H1 (cell line): ENCODE data around the gene DNAJC11. TPM values are rescaled to one million over a fixed set of nuclear protein-coding genes. Genes with fewer than 3 reads are reported as not detected.

Source experiments
- CTCF ChIA-PET: fragments of 300-600 bp; sonication (Branson Sonifier 250); formaldehyde crosslinking; loops from one replicate; lab custom pipeline; 2021; ENCODE audit not compliant: partially characterized antibody; lab: Charles Lee
- POLR2A ChIA-PET: fragments of 300-600 bp; sonication (Branson Sonifier 250); formaldehyde crosslinking; loops from one replicate; lab custom pipeline; 2021; ENCODE audit warnings: inconsistent platforms; ENCODE audit not compliant: partially characterized antibody; lab: Charles Lee
- DNase-seq, 2 experiments: peaks; one replicate each; pipeline versions ENCODE4 v3.0.0 to v3.0.0-alpha.2; 2010 to 2022; ENCODE audit warnings: low spot score in 2 of 2, low read depth in 1 of 2, mixed read lengths in 1 of 2
- FAIRE-seq: peaks from 2 replicates; lab custom pipeline; 2011; peaks lifted over from hg19 to GRCh38; lab: Jason Lieb, UNC
- H2AFZ ChIP-seq: 2 replicates; pipeline ENCODE4 v1.8.1; 2012; ENCODE audit warnings: low read length, inconsistent platforms
- H2AK5ac ChIP-seq: 2 replicates; pipeline ENCODE4 v1.6.1; 2013; ENCODE audit warnings: low read depth, low read length
- H2BK120ac ChIP-seq: replicated peaks from 2 replicates; pipeline ENCODE3; 2013; ENCODE audit warnings: low read depth, low read length, inconsistent platforms
- H2BK12ac ChIP-seq: 2 replicates; pipeline ENCODE4 v1.6.1; 2013; ENCODE audit warnings: low read depth, low read length
- H2BK15ac ChIP-seq: 2 replicates; pipeline ENCODE4 v1.6.1; 2013; ENCODE audit warnings: low read length
- H2BK20ac ChIP-seq: 2 replicates; pipeline ENCODE4 v1.6.1; 2013; ENCODE audit warnings: low read length
- H2BK5ac ChIP-seq: 2 replicates; pipeline ENCODE4 v1.6.1; 2013; ENCODE audit warnings: low read depth, low read length
- H3K14ac ChIP-seq: 2 replicates; pipeline ENCODE4 v1.6.1; 2013; ENCODE audit warnings: inconsistent platforms; ENCODE audit not compliant: insufficient read length
- H3K18ac ChIP-seq: 2 replicates; pipeline ENCODE4 v1.6.1; 2013; ENCODE audit warnings: low read length; ENCODE audit errors: extremely low read depth
- H3K23ac ChIP-seq: 2 replicates; pipeline ENCODE4 v1.6.1; 2013; ENCODE audit warnings: inconsistent platforms; ENCODE audit not compliant: insufficient read length
- H3K23me2 ChIP-seq: 2 replicates; pipeline ENCODE4 v1.6.1; 2013; ENCODE audit warnings: low read depth, low read length
- H3K27ac ChIP-seq: 2 replicates; pipeline ENCODE4 v1.6.1; 2011; ENCODE audit warnings: low read depth, low read length, inconsistent platforms
- H3K27me3 ChIP-seq, 4 experiments: replicated peaks in 1 of 4; 1 replicate in 1 of 4; 2 replicates in 3 of 4; pipeline versions ENCODE4 v1.6.1 to v1.8.1; 2011 to 2013; ENCODE audit warnings: low read length in 3 of 4, mild to moderate bottlenecking in 3 of 4, inconsistent platforms in 2 of 4, mixed read lengths in 2 of 4, moderate library complexity in 1 of 4; ENCODE audit not compliant: control insufficient read depth in 3 of 4, insufficient read depth in 3 of 4; ENCODE audit errors: extremely low read depth in 1 of 4
- H3K36me3 ChIP-seq, 4 experiments: 2 replicates each; pipeline versions ENCODE4 v1.6.1 to v1.8.1; 2011 to 2013; ENCODE audit warnings: mild to moderate bottlenecking in 4 of 4, low read length in 3 of 4, moderate library complexity in 2 of 4, control low read depth in 1 of 4, inconsistent platforms in 1 of 4; ENCODE audit not compliant: insufficient read depth in 4 of 4, control insufficient read depth in 2 of 4
- H3K4ac ChIP-seq: replicated peaks from 2 replicates; pipeline ENCODE3; 2013; ENCODE audit warnings: low read length, low read depth, mixed read lengths, inconsistent platforms; ENCODE audit not compliant: insufficient read length
- H3K4me1 ChIP-seq, 4 experiments: replicated peaks in 1 of 4; 1 replicate in 1 of 4; 2 replicates in 3 of 4; pipeline versions ENCODE4 v1.6.1 to v1.8.1; 2011 to 2013; ENCODE audit warnings: low read length in 3 of 4, inconsistent platforms in 2 of 4, mixed read lengths in 1 of 4; ENCODE audit not compliant: insufficient read depth in 4 of 4, control insufficient read depth in 3 of 4
- H3K4me2 ChIP-seq, 2 experiments: 2 replicates each; pipeline versions ENCODE4 v1.6.1 to v1.8.1; 2011 to 2013; ENCODE audit warnings: low read depth in 2 of 2, low read length in 2 of 2, control low read depth in 1 of 2, inconsistent platforms in 1 of 2, mild to moderate bottlenecking in 1 of 2; ENCODE audit not compliant: insufficient read depth in 1 of 2
- H3K4me3 ChIP-seq, 4 experiments: fragments of 200-600, 300-600 bp in 1 of 4; sonication (generic), shearing (Covaris generic), sonication (Bioruptor Twin) in 1 of 4; 2 replicates each; pipeline versions ENCODE4 v1.5.1 to v1.8.1; 2011 to 2016; ENCODE audit warnings: low read length in 4 of 4, low read depth in 3 of 4, control low read depth in 2 of 4, inconsistent platforms in 2 of 4, mild to moderate bottlenecking in 2 of 4, mixed read lengths in 1 of 4, moderate library complexity in 1 of 4; ENCODE audit not compliant: insufficient read depth in 2 of 4; ENCODE audit errors: extremely low read depth in 1 of 4
- H3K56ac ChIP-seq: replicated peaks from 2 replicates; pipeline ENCODE3; 2013; ENCODE audit warnings: low read depth, mild to moderate bottlenecking, mixed read lengths, low read length, inconsistent platforms; ENCODE audit not compliant: insufficient read length
- H3K79me1 ChIP-seq: 2 replicates; pipeline ENCODE4 v1.6.1; 2013; ENCODE audit warnings: low read depth, low read length, control low read depth
- H3K79me2 ChIP-seq, 2 experiments: 2 replicates each; pipeline versions ENCODE4 v1.6.1 to v1.8.1; 2012 to 2013; ENCODE audit warnings: low read length in 2 of 2, mild to moderate bottlenecking in 2 of 2, inconsistent platforms in 1 of 2; ENCODE audit not compliant: insufficient read depth in 2 of 2, control insufficient read depth in 1 of 2
- H3K9ac ChIP-seq, 4 experiments: replicated peaks in 1 of 4; 1 replicate in 1 of 4; 2 replicates in 3 of 4; pipeline versions ENCODE4 v1.6.1 to v1.8.1; 2011 to 2013; ENCODE audit warnings: low read depth in 3 of 4, low read length in 3 of 4, control low read depth in 2 of 4, mild to moderate bottlenecking in 2 of 4, moderate library complexity in 2 of 4, inconsistent platforms in 1 of 4; ENCODE audit errors: extremely low read depth in 1 of 4
- H3K9me3 ChIP-seq, 2 experiments: 2 replicates each; pipeline versions ENCODE4 v1.6.1 to v1.8.1; 2012 to 2013; ENCODE audit warnings: mild to moderate bottlenecking in 2 of 2, moderate library complexity in 2 of 2, control low read depth in 1 of 2, inconsistent platforms in 1 of 2, low read depth in 1 of 2, low read length in 1 of 2, mixed read lengths in 1 of 2; ENCODE audit not compliant: insufficient read depth in 2 of 2
- H4K20me1 ChIP-seq, 2 experiments: replicated peaks in 1 of 2; 2 replicates each; pipeline versions ENCODE3 to v1.8.1; 2011 to 2013; ENCODE audit warnings: inconsistent platforms in 2 of 2, low read length in 2 of 2, mild to moderate bottlenecking in 1 of 2; ENCODE audit not compliant: insufficient read depth in 2 of 2, control insufficient read depth in 1 of 2
- H4K5ac ChIP-seq: 2 replicates; pipeline ENCODE4 v1.6.1; 2013; ENCODE audit warnings: low read length, low read depth, mixed read lengths, inconsistent platforms; ENCODE audit not compliant: insufficient read length
- H4K8ac ChIP-seq: 2 replicates; pipeline ENCODE4 v1.8.0; 2013; ENCODE audit warnings: mild to moderate bottlenecking, moderate library complexity, low read length, inconsistent platforms; ENCODE audit not compliant: insufficient read depth; ENCODE audit errors: extremely low read depth
- H4K91ac ChIP-seq: replicated peaks from 2 replicates; pipeline ENCODE3; 2013; ENCODE audit warnings: low read length, mixed read lengths, inconsistent platforms; ENCODE audit not compliant: insufficient read length
- CBX8 ChIP-seq: fragments of 300-800, 300-1000 bp; sonication (generic); IDR thresholded peaks from 2 replicates; pipeline ENCODE4 v1.7.1; 2016; ENCODE audit warnings: low read depth, low read length, borderline replicate concordance
- HDAC2 ChIP-seq, 2 experiments: fragments of 300-600 bp in 1 of 2; sonication (generic) in 1 of 2; IDR thresholded peaks; 2 replicates each; pipeline ENCODE4 v1.6.1; 2011 to 2012; ENCODE audit warnings: low read depth in 2 of 2, low read length in 2 of 2, mild to moderate bottlenecking in 2 of 2, moderate library complexity in 2 of 2, borderline replicate concordance in 1 of 2, inconsistent platforms in 1 of 2
- KDM4A ChIP-seq: IDR thresholded peaks from one replicate; pipeline ENCODE4 v1.7.1; 2012; ENCODE audit warnings: low read depth, mild to moderate bottlenecking, moderate library complexity, low read length, inconsistent platforms; ENCODE audit not compliant: severe bottlenecking
- NANOG ChIP-seq: IDR thresholded peaks from 2 replicates; pipeline ENCODE4 v1.6.1; 2011; ENCODE audit warnings: low read length, low read depth, mild to moderate bottlenecking, inconsistent platforms; ENCODE audit not compliant: insufficient read depth, poor library complexity, severe bottlenecking
- POLR2A ChIP-seq, 2 experiments: IDR thresholded peaks; 1 replicate in 1 of 2; 2 replicates in 1 of 2; pipeline ENCODE4 v1.6.1; 2011; ENCODE audit warnings: low read depth in 2 of 2, low read length in 2 of 2, mild to moderate bottlenecking in 2 of 2; ENCODE audit errors: control extremely low read depth in 1 of 2
- POLR2AphosphoS5 ChIP-seq: IDR thresholded peaks from 2 replicates; pipeline ENCODE4 v1.6.1; 2011; ENCODE audit warnings: low read depth, low read length
- SIN3A ChIP-seq, 2 experiments: IDR thresholded peaks in 1 of 2; conservative IDR thresholded peaks in 1 of 2; 2 replicates each; pipeline ENCODE4 v1.6.1; 2011 to 2012; ENCODE audit warnings: low read length in 2 of 2, improper control_type of control experiment in 1 of 2, low read depth in 1 of 2, mild to moderate bottlenecking in 1 of 2
- SUZ12 ChIP-seq: fragments of 200-600 bp; sonication (generic); IDR thresholded peaks from 2 replicates; pipeline ENCODE4 v1.6.1; 2012; ENCODE audit warnings: mild to moderate bottlenecking, inconsistent platforms, low read length, moderate library complexity, mixed read lengths
- TBP ChIP-seq: IDR thresholded peaks from 2 replicates; pipeline ENCODE4 v1.6.1; 2011; ENCODE audit warnings: low read depth, low read length, improper control_type of control experiment
- TEAD4 ChIP-seq: IDR thresholded peaks from 2 replicates; pipeline ENCODE4 v1.6.1; 2012; ENCODE audit warnings: low read depth, low read length, inconsistent platforms, mixed read lengths
- ZNF274 ChIP-seq: IDR thresholded peaks from 2 replicates; pipeline ENCODE4 v1.7.0; 2012; ENCODE audit warnings: low read length, borderline replicate concordance; ENCODE audit errors: extremely low read depth
- WGBS, 2 experiments: shearing (Covaris generic) in 1 of 2; methylation state at CpG; one replicate each; pipeline versions ENCODE4 v1.1.6 to v1.1.7; 2013 to 2015; ENCODE audit warnings: low lambda C conversion rate in 2 of 2, mixed read lengths in 2 of 2, inconsistent platforms in 1 of 2, low coverage in 1 of 2, missing lambda C conversion rate in 1 of 2; ENCODE audit not compliant: insufficient replicate concordance in 2 of 2, insufficient coverage in 1 of 2, insufficient read length in 1 of 2; ENCODE audit errors: extremely low coverage in 1 of 2, missing lambda C conversion rate in 1 of 2; 5-methylcytosine and 5-hydroxymethylcytosine counted together
- polyA plus RNA-seq, 7 experiments: library from polyadenylated mRNA; depleted of rRNA in 3 of 7; stranded (reverse) in 5 of 7; unstranded in 2 of 7; fragments of >200 nt in 5 of 7; fragments of 200-250 nt in 2 of 7; gene quantifications; 1 replicate in 5 of 7; 2 replicates in 1 of 7; 4 replicates in 1 of 7; pipeline versions ENCODE4 v1.2.1 to v1.2.3, GENCODE V29; 2011 to 2013; ENCODE audit warnings: missing spikeins in 2 of 7, mixed read lengths in 2 of 7
- total RNA-seq: library from RNA; stranded (reverse); fragmentation: NEBNext Ultra II Directional; extraction: Animal tissue kit (Norgen Biotek cat#: 25700); gene quantifications from 2 replicates; pipeline ENCODE4 v1.2.1, GENCODE V29; 2021

DNAJC11 gene
- total and polyA plus RNA-seq, 2 of the 8 experiments (the other 6 are each of a cell fraction or from before 2014, with no cell fraction given) = 43.9 to 90.9 TPM

DNA sequence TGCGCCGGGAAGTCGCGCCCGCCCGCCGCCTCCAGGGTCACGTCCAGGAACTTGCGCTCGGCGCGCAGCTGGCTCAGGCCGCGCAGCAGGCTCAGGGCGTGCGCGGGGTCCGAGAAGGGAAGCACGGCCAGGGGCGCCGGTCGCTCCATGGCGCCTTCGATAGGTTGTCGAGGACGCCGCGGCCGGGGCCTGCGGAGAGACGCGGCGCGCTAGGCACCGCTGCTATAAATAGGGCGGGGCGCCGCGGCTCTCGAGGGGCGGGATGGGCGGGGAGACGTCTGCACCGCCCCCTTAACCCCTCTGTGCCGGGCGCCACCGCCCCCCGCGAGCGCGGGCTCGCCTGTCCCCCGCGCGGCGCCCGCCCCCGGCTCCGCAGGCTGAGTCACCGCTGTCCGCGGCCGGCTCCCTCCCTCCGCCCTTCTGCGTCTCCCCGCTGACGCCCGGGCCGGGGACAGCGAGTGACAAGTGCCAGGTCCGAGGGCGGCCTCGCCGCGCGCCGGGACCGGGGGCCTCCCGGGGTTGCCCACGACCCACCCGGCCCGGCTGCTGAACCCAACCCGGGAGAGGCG lies 98.9 kb downstream of the DNAJC11 start, which contains the start of gene KLHL21:
Gene KLHL21, minus strand, starts transcription at position 201 of the 569 bp plus-strand sequence. Its CDS starts 52 bp downstream, at position 149.
- Histone ChIP-seq H2AK5ac (peak within 1 kb of the TSS; percentile 88; the same call in 1 of the 2 replicates), H3K9me3 (no peaks in the 10 kb centered on the region), H3K36me3 (peaks cover 8 to 11% (median 9%) of the 10 kb centered on the region in 4 experiments; a peak in 7 of 8 replicates), H2BK15ac (peak within 1 kb of the TSS; percentile 92; the same call in 1 of the 2 replicates), H2BK20ac (no peak within 1 kb of the TSS), H3K56ac (peak within 1 kb of the TSS; percentile 82), H3K4ac (peak within 1 kb of the TSS; percentile 98), H3K9ac (peak within 1 kb of the TSS; percentile 77 to 91 (median 82)), H2BK5ac (peak within 1 kb of the TSS; percentile 93), H3K79me1 (peaks cover 21% of the 10 kb centered on the region), H3K4me1 (peaks cover 2 to 13% (median 9%) of the 10 kb centered on the region in 4 experiments), H2AFZ (peak within 1 kb of the TSS; percentile 25; the same call in 1 of the 2 replicates), H3K14ac (peak within 1 kb of the TSS; percentile 42), H3K18ac (peak within 1 kb of the TSS; percentile 97), H3K4me2 (peak within 1 kb of the TSS; percentile 91 to 94), H3K23ac (no peak within 1 kb of the TSS), H3K27ac (peak within 1 kb of the TSS; percentile 60), H4K8ac (peak within 1 kb of the TSS; percentile 93), H3K4me3 (peak within 1 kb of the TSS; percentile 75 to 92 (median 86)), H3K79me2 (peaks cover 22 to 42% of the 10 kb centered on the region in 2 experiments; a peak in 3 of 4 replicates), H4K91ac (peak within 1 kb of the TSS; percentile 94), H4K20me1 (peaks cover 17 to 26% of the 10 kb centered on the region in 2 experiments), H3K27me3 (no peaks in the 10 kb centered on the region; a peak in 1 of 7 replicates), H2BK12ac (peak within 1 kb of the TSS; percentile 99), H4K5ac (peak within 1 kb of the TSS; percentile 63), H2BK120ac (no peak within 1 kb of the TSS), H3K23me2 (peaks cover 18% of the 10 kb centered on the region)
- FAIRE-seq = no peak
- 1% methylated on average over 37 of the region's 84 CpGs; no CpG with 5 or more reads in 1 of the 2 experiments for WGBS, 2 experiments
- peak in 1 of 2 experiments; percentile 79 for DNase-seq
- POLR2A ChIA-PET = interaction anchor here (0.6 to 10.8 kb wide), 24 partner anchors 8 to 815 kb away, joined by 3 to 196 read pairs (median 4); partner anchors contain the start of genes NOL9, PHF13, TAS1R1 and THAP3
- CTCF ChIA-PET = interaction anchor here (1.2 to 3.3 kb wide), 8 partner anchors 7 to 62 kb away, joined by 3 to 16 read pairs (median 5); partner anchors contain the start of gene TAS1R1
- TF ChIP-seq CBX8 (no peak), SUZ12 (no peak), ZNF274 (no peak), SIN3A (conservative IDR thresholded peaks at IDR 0.05 in 1 of 2, IDR thresholded peaks at IDR 0.05 in 1 of 2; ENCODE audit: low read depth in 1 of 2, low read length in 2 of 2) (0 out of 4 replicates have a peak, but pooled peaks of 1 of the 2 experiments have one; percentile 6), POLR2AphosphoS5 (peak; percentile 67; the same call in 1 of the 2 replicates), HDAC2 (IDR thresholded peaks at IDR 0.05; ENCODE audit: borderline replicate concordance in 1 of 2, low read depth in 2 of 2, low read length in 2 of 2) (peak; percentile 12 to 51; a peak in 1 of 4 replicates), KDM4A (peak; percentile 13), POLR2A (IDR thresholded peaks at IDR 0.05; ENCODE audit: control extremely low read depth in 1 of 2, low read depth in 2 of 2, low read length in 2 of 2) (peak in 1 of 2 experiments; percentile 75; a peak in 1 of 3 replicates), TEAD4 (0 out of 2 replicates have a peak, but pooled peaks have one; percentile 15), TBP (peak; percentile 73; the same call in 1 of the 2 replicates), NANOG (no peak)
